ENCODE results near the gene LCT.
"Not testable (repeated sequence)": the region's sequence is repeated elsewhere in the genome, so short reads cannot be mapped to it uniquely, and the experiment has no call there.

The LCT gene

DNA sequence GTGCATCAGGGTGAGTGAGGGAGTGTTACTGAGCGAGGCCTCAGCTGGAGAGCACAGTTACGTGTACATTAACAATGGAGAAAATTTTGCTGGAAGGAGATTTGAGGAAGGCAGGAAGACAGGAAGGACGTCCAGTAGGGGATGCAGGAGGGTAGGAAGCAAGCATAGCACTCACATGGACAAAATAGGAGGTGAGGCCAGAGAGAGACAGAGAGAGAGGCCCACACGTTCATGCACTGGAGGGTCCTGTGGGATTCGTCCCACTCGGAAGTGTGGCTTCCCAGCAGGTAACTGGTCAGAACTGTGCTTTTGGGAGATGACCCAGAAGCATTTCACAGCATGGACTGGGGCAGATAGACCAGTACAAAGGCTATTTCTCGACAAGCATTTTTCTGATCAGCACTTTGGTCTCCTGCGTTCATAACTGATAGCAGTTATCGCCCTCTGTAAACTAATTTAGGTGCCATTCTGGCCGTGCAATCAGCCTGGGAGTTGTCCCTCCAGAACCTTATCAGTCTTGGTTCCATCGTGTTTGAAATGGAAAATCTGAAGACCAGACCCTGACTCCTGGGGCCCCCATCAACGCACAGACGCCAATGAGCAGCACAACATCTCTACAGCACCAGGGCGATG lies 5.7 kb downstream of the LCT start:
- no peak for DNase-seq

GRCh38 chr2:135829378-135830135 lies 7.4 kb downstream of the LCT start:
- no peak for DNase-seq

GRCh38 chr2:135826544-135826943 lies 10.4 kb downstream of the LCT start:
- no peak for DNase-seq

DNA sequence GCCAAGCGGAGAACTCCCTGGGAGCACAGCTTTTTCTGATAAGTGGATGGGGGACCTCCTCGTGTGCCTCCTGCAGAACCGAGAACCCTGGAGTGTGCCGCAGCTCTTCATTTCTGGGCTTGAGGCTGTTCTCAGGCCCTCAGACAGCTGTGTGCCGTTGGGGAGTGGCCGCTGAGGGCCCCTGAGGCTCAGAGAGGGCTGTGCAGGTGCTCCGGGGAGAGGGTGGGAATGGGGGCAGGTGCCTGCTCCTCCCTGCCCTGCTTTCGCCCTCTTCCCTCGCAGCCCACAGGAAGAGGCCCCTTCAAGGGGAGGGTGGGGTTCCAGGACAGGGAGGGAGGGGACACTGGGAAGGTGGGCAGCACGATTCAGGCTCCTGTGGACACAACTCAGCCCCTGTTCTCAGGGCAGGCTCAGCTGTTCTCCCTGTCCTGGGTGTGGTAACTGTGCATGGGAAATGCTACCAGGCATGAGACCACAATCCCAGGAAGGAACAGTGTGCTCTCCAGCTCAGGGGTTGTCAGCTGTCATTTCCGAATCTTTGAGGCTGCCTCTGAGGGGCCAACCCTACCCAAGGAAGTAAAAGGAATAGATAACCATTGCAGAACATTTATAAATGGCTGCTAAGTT lies 11.3 kb downstream of the LCT start:
- DNase-seq = no peak

DNA sequence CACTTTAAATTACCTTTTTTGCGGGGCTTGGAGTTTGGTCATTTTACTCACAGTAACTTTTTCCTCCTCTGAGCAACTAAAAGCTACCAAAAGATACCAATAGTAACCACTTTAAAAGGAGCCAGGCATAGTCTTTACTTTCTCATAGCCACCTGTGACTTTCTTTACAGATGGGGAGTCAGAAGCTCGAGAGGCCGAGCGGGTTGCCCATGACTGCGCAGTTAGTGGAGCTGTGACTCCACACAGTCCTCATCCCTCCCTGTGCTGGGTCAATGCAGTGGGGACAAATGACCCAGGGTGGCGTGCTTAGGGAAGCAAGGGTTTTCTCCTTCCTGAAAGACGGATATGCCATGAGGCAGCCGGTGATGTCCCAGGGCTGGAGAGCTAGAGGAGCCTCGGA lies 11.9 kb downstream of the LCT start:
- DNase-seq = no peak

GRCh38 chr2:135822855-135823254 lies 14.1 kb downstream of the LCT start:
- DNase-seq = no peak

DNA sequence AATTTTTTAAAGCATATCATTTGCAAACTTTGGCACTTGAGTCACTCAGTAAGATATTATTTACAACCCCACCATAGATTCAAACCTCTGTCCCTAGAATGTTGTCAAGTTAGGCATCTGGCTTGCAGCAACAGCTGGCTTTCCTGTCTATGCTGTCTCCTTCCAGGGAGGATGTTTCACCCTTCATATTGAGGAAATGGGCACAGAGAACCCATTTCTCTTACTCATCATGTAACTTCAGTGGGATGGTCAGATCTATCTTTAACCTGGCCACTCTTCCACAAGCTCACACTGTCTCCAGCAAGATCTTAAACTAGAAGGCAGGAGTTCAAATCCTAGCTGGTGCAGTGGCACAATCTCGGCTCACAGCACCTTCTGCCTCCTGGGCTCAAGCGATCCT lies 15.8 kb downstream of the LCT start:
- no peak for DNase-seq

DNA sequence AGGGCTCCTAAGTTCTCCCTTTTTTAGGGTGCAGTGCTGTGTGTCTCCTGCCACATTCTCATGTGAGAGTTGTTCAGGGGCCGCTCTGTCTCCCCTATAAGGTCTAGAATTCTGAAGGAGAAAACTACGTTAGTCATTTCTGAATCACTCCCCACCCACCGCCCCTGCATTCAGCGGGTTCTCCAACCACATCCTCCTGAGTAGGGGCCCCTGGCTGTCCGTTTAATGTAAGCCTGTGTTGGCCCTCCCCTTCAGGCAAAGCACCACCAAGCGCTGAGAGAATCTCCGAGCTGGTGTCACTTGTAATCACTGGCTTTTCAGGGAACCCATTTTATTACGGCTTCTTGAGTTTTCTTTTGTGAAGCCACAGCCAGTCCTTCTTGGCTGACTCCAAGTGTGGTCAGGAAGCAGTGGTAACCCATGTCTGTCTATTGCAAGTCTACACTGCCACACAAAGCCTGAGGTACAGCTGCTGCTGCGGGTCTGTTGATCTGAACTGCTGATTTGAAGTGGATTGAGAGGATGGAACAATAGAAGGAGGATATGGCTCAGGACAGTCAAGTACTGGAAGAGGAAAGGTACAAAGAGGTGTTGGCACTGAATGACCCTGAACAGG lies 16.9 kb downstream of the LCT start:
- DNase-seq = peak; percentile 92

- peak; percentile 74 for DNase-seq
Observed at GRCh38 chr2:135818937-135819610, 17.9 kb downstream of the LCT start.

DNA sequence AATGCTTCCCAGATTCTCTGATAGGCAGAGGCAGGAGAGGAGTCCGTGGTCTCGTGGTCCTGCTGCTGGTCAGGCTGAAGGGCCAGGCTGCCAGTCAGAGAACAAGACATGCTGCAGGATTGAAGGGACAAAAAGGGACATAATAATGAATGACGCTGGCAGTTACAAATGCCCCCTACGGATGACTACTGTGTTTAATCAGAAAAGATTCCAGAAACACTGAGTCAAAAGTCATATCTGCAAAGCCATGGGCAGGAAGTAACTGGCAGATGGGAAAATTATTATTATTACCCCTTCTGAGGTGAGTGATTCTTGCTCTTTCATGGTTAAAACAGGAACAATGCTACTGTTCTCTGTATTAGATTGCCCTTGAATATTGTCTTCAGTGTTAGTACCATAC lies 19.0 kb downstream of the LCT start:
- no peak for DNase-seq

DNA sequence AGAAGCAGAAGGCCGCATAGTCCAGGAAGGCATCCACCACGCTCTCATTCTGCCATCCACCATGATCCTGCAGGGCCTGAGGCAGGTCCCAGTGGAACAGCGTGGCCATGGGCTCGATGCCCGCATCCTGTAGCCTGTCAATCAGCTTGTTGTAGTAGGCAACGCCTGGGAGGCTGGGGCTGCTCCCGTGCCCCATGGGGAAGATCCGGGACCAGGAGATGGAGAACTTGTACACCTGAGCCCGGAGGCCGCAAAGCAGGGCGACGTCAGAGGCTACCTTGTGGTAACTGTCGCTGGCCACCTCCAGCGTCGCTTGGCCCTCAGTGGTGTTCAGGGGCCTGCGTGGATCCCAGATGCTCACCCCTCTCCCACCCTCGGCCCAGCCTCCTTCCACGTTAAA lies 19.5 kb downstream of the LCT start:
- DNase-seq = no peak

- DNase-seq = peak; percentile 32
Observed at GRCh38 chr2:135815269-135815668, 21.7 kb downstream of the LCT start.

DNA sequence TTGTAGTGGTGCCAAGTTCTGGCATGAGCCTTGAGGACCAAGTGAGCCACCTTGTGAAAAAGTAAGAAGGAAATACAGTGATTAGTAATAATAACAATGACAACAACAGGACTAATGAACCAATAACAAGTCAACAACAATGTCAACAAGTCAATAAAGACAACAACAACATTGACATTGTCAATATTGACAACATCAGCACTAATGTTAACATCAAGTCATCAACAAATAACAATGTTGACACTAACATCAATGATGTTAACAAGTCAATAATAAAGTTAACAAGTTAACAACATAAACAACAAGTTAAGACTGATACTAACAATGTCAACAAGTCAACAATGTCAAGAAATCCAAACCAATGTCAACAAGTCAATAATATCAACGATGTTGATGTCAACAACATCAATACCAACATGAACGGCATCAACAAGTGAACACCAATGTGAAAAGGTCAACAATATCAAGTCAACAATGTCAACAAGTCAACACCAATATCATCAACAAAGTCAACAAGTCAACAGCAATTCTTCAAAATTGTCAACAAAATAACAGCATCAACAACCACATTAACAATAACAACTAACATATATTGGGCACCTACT lies 24.0 kb downstream of the LCT start:
- DNase-seq = no peak

GRCh38 chr2:135807874-135808273 lies 29.1 kb downstream of the LCT start:
- not testable (repeated sequence) for DNase-seq

- no peak for DNase-seq
Observed at GRCh38 chr2:135803278-135803677, 33.7 kb downstream of the LCT start.

- DNase-seq = no peak
Observed at GRCh38 chr2:135802350-135802749, 34.6 kb downstream of the LCT start.

GRCh38 chr2:135800513-135801460 lies 36.2 kb downstream of the LCT start:
- no peak for DNase-seq

DNA sequence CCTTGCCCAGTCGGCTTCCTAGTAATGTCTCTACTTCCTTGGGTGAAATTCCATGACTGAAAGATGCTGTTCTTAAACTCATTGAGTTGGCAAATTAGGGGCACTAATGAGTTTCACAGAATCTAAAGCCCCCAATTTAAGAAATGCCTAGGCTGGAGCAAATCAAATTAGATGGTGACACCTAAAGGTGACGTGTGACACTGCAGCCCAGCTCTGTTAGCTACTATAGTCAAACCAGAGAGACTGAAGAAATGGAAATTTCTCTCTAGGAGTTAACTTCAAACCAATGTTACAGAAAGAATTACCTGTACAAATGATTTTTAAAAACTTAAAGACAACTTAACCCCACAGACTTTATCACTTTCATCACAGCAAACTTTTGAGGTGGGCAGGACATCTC lies 37.2 kb downstream of the LCT start:
- no peak for DNase-seq

- DNase-seq = no peak
Observed at GRCh38 chr2:135798762-135799161, 38.2 kb downstream of the LCT start.

GRCh38 chr2:135798275-135798705 lies 38.7 kb downstream of the LCT start:
- no peak for DNase-seq

DNA sequence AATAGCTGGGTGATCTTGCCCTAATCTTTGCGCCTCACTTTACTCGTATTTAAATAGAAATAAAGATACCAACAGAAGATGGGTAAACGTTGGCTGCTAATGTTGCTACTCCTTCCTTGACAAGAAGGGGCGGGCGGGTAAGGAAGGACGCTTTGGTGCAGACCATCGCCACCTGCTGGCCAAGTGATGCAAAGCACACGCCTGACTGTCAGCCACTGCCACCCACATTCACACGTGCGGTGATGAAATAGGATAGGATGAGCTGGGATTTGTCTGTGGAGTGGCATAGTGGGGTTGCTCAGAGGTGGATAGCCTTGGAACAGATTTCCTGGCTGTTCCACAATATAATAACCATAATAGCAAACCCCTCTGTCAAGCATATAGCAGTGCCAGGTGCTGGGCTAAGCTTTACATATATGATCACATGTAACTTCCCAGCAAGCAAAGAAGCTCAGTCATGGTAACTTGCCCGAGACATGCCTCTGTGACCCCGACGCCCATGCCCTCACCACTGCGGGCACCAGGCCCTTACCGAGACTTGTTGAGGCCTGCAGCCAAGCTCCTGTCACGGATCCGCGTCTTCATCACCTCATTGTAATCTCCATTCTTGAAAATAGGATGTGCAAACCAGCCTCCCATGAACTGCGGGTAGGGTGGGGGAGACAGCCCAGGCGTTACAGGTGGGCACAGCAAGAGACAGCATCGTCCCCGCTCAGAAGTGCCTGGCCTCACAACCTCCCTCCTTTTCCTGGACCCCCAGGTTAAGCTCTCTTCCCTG lies 39.3 kb downstream of the LCT start:
- peak; percentile 87 for DNase-seq

Data from stimulated activated CD4-positive, alpha-beta T cell treated with anti-CD3 and anti-CD28 coated beads, Interleukin-15, amount 100 ng/mL, for 24 hours (primary cell).